ENCODE results near the gene UBXN10.

The UBXN10 gene

GRCh38 chr1:20166051-20166450 lies 19.8 kb upstream of the UBXN10 start:
- DNase-seq (ENCODE audit: insufficient read length, low spot score) (no peak), FAIRE-seq (no peak)
- TF ChIP-seq CTCF (IDR thresholded peaks at IDR 0.05; ENCODE audit: insufficient read depth, missing control alignments), result no peak

GRCh38 chr1:20167126-20167525 lies 18.8 kb upstream of the UBXN10 start:
- DNase-seq (ENCODE audit: insufficient read length, low spot score) (no peak), FAIRE-seq (no peak)
- no peak for TF ChIP-seq CTCF (IDR thresholded peaks at IDR 0.05; ENCODE audit: insufficient read depth, missing control alignments)

- FAIRE-seq, result no peak
- no peak for TF ChIP-seq CTCF (IDR thresholded peaks at IDR 0.05; ENCODE audit: insufficient read depth, missing control alignments)
- no peak for DNase-seq (ENCODE audit: insufficient read length, low spot score)
Observed at GRCh38 chr1:20168564-20169491, 17.1 kb upstream of the UBXN10 start.

GRCh38 chr1:20169932-20170331 lies 16.0 kb upstream of the UBXN10 start:
- no peak for DNase-seq (ENCODE audit: insufficient read length, low spot score)
- no peak for FAIRE-seq
- no peak for TF ChIP-seq CTCF (IDR thresholded peaks at IDR 0.05; ENCODE audit: insufficient read depth, missing control alignments)

GRCh38 chr1:20172033-20172590 lies 13.8 kb upstream of the UBXN10 start:
- no peak for FAIRE-seq
- no peak for TF ChIP-seq CTCF (IDR thresholded peaks at IDR 0.05; ENCODE audit: insufficient read depth, missing control alignments)
- DNase-seq (ENCODE audit: insufficient read length, low spot score), result no peak

- no peak for TF ChIP-seq CTCF (IDR thresholded peaks at IDR 0.05; ENCODE audit: insufficient read depth, missing control alignments)
- FAIRE-seq (no peak), DNase-seq (ENCODE audit: insufficient read length, low spot score) (no peak)
Observed at GRCh38 chr1:20174937-20175666, 10.8 kb upstream of the UBXN10 start.

All from D721Med (cell line).